HG02763 (cell line): Measurements from ENCODE around the gene CAMK2A.

Experiments used
- ATAC-seq: cut with Tn5 transposase; IDR thresholded peaks from one replicate; pipeline ENCODE4 v1.9.1; 2021; ENCODE audit warnings: mild to moderate bottlenecking, moderate library complexity; ENCODE audit not compliant: unreplicated experiment

The CAMK2A gene

DNA sequence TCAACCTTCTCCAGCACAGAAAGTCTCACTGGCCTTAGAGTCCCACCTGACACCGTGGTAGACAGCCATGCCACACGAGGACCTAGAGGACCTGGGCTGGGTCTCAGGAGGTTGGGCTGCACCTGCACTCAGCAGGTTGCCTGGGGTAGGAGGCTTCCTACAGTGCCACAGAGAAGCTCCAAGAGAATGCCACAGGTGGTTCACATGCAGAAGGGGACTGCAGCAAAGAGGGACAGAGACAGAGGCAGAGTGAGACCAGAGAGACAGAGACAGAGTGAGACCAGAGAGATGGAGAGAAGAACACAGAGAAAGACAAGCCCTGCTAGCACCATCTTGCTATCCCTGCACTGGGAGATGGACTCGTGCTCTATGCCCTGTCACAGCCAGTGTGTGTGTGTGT, 5.7 kb downstream of the CAMK2A start:
- ATAC-seq, result no peak

GRCh38 chr5:150281987-150282386, 7.6 kb downstream of the CAMK2A start:
- no peak for ATAC-seq

- no peak for ATAC-seq
These were observed 10.1 kb downstream of the CAMK2A start for GRCh38 chr5:150279330-150280020.

DNA sequence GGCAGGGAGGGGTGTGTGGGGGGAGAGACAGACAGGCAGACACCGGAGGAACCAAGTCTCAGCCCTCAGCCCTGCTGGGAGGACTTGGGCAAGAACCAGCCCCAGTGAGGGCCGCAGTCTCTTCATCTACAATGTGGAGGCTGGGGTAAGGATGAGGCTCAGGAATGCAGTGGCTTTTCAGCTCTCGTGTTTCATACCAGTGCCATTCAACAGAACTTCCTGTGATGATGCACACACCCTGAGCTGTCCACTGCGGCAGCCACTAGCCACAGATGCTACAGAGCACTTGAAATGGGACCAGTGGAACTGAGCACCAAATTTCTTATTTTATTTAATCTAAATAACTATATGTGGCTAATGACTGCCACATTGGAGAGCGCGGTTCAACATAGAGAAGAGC, 10.7 kb downstream of the CAMK2A start:
- no peak for ATAC-seq

- ATAC-seq, result no peak
These were observed 11.4 kb downstream of the CAMK2A start for GRCh38 chr5:150278046-150278730.

DNA sequence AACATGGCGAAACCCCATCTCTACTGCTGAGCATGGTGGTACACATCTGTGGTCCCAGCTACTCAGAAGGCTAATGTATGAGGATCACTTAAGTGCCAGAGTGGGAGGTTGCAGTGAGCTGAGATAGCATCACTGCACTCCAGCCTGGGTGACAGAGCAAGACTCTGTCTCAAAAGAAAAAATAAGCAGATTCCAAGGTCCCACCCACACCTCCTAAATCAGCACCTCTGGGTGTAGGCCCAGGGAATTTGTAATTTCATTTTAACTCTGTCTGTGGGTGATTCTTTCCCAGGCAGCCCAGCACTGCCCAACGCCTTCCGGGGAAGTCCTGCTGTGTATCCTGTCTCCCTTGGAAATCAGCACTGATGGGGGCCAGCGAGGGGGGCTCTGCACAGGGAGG, 12.5 kb downstream of the CAMK2A start:
- no peak for ATAC-seq

GRCh38 chr5:150274811-150275210, 14.8 kb downstream of the CAMK2A start:
- no peak for ATAC-seq

DNA sequence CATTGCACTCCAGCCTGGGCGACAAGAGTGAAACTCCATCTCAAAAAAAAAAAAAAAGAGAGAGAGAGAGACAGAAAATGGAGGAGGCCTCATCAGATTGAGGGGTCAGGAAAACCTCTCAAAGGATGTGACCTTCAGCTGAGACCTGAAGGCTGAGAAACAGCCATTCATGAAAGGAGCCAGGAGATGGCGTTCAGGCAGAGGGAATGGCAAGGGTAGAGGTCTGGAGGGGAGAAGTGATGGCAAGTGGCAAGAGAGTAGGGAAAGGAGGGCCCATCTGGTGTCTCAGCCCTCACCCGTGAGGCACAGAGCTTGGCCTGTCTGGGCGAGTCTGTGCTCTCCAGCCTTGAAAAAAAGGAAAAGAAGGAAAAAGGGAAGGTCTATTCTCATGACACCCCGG, 17.0 kb downstream of the CAMK2A start:
- ATAC-seq, result no peak

- ATAC-seq, result no peak
These were observed 17.6 kb downstream of the CAMK2A start for GRCh38 chr5:150271923-150272322.

GRCh38 chr5:150271296-150271692, 18.3 kb downstream of the CAMK2A start:
- no peak for ATAC-seq

GRCh38 chr5:150270541-150271295, 18.9 kb downstream of the CAMK2A start:
- no peak for ATAC-seq

DNA sequence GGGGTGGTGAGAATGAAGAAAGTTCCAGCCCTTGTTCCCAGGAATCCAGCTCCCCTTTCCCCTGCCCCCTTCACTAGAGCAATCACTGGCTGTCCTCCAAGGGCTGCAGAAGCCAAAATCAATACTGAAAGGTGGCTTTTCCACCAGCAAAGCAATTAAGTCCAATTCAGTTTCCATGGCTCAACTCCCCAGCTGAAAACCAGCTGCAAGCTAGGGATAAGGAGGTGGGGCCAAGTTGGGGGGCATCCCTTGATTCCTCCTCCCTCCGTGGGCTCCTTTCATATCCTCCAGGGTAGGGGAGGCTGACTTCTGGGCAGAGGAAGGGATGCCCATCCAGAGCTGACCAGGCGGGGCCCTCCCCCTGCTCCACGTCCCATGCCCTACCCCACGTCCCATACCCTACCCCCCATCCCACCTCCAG, 22.7 kb downstream of the CAMK2A start:
- no peak for ATAC-seq

DNA sequence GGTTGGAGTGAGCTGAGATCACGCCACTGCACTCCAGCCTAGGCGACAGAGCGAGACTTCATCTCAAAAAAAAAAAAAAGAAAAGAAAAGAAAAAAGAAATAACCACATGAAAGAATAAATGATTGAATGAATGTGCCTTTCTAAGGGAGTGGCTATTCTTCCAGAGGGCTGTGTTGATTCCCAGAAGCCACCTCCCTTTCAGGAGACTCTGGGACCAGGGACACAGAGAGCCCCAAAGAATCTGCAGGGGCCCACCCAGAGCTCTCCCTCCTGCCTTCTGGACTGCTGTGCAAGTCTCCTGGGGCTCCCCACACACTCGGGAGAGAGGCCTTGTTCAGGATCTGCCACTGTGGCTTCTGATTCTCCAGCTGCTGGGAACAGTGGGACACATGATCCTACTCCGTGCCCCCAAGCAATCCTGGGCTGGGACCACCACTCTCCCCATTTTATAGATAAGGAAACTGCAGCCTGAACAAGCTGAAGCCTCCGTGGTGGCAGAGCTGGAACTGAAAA, 23.6 kb downstream of the CAMK2A start:
- no peak for ATAC-seq

- no peak for ATAC-seq
These were observed 24.6 kb downstream of the CAMK2A start for GRCh38 chr5:150264667-150265603.

- ATAC-seq, result no peak
These were observed 25.6 kb downstream of the CAMK2A start for GRCh38 chr5:150263801-150264621.

- no peak for ATAC-seq
These were observed 26.2 kb downstream of the CAMK2A start for GRCh38 chr5:150263375-150263775.

DNA sequence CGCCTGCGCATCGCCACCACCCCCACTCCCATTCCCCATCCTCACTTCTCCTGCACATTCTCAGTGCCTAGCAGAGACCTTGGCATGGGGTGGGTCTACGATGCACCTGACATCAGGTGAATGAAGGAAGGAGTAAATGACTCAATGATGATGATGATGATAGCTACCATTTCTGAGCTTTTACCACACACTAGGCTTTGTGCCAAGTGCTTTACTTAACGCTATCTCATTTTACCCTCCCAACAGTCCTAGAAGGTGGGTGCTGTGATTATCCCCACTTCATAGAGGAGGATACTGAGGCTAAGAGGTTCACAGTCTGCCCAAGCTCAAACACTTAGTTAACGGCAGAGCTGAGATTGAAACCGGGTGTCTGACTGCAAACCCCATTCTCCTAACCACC, 27.1 kb downstream of the CAMK2A start:
- no peak for ATAC-seq

DNA sequence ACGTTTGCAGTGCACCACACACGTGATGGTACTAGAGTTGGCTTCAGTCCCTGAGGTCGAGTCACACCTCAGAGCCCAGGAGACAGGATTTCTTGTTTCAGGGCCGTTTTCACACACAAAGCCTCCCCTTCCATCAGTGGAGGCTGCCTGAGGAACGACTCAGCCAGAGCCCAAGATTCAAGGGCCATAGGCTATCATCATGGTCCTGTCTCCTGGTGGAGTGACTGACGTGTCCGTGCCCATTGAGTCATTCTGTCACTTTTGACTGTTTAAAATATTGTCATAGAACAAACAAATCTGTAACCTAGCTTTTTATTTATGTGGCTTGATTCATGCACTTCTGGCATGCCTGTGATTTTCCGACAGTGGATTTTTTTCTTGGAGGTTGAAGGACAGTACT, 28.3 kb downstream of the CAMK2A start:
- ATAC-seq, result no peak

DNA sequence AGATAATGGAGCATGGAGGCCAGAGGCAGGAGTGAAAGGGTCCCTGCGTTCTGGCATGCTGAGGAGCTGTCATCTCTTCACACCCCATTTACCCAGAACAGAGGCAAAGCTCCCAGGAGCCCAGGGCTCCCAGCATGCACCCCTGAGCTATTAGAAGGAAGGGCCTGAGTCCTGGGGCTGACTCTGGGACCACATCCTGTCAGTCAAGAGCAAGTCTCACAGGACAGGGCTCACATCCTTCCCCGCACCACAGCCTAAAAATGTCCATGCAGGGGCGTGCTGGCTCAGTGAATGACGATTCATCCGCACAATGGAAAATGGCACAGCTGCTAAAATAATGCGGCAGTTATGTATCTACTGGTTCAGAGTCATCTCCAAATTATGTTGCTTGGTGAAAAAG, 31.4 kb downstream of the CAMK2A start:
- no peak for ATAC-seq

DNA sequence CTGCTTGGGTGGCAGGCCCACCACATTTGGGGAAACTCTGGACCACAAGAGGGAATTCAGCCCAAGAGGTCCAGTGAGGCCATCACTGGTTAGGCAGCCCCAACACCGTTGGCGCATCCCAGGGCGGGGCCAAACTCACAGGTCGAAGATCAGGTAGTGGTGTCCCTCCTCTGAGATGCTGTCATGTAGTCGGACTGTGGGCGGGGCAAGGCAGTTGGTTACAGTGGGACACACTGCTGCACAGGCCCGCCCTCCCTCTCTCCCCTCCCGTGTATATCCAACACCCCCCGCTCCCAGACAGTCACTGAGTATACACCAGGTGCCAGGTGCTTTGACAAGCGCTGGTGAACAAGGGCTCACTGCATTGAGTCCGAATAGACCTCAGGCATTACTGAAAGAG, 32.1 kb downstream of the CAMK2A start:
- ATAC-seq, result no peak
